GM18867 (cell line): ENCODE data around the gene MYBL2.
"Not testable (repeated sequence)": the region's sequence is repeated elsewhere in the genome, so short reads cannot be mapped to it uniquely, and the experiment has no call there.

ENCODE experiments used
- ATAC-seq: cut with Tn5 transposase; IDR thresholded peaks from one replicate; pipeline ENCODE4 v1.9.1; 2021; ENCODE audit warnings: mild to moderate bottlenecking, moderate library complexity; ENCODE audit not compliant: unreplicated experiment

The MYBL2 gene

DNA sequence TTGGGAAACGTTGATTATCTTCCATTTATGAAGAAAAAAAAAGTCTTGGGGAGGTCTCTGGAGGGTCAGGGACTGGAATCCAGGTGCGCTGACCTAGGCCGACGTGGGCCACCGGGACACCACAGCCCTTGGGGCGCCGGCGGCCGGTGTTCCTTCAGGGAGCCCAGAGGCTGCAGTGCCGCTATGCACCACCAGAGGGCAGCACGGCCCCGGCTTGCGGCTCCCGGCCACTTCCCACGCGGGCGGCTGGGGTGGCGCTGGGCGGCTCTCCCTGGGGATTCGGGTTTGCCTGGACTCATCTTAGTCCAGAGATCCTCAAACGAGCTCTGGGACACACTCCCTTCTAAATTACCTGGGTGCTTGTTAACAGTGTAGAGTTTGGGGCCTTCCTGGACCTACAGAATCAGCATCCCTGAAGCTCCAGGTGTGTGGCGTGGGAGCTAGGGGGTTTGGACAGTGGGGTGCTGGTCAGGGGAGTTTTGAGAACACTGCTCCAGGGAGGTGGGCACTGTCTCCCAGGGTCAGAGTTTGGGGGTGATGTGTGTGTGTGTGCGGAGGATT is 82.9 kb downstream of the MYBL2 start:
- no peak for ATAC-seq

DNA sequence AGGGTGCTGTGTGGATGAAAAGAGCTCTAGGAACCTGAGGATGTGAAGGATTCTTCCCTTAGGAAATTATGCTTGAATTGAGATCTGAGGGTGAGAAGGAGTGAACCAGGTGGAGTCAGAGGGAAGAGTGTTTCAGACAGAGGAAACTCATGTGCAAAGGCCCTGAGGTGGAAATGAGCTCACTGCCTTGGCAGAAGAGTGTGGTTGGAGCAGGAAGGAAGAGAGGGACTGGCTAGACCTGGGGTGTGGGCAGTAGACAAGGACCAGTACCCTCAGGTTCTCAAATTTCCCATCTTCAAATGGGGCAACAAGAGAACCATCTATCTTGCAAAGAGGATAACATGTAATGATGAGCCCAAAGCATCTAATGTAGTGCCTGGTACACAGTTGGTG is 83.9 kb downstream of the MYBL2 start:
- no peak for ATAC-seq

DNA sequence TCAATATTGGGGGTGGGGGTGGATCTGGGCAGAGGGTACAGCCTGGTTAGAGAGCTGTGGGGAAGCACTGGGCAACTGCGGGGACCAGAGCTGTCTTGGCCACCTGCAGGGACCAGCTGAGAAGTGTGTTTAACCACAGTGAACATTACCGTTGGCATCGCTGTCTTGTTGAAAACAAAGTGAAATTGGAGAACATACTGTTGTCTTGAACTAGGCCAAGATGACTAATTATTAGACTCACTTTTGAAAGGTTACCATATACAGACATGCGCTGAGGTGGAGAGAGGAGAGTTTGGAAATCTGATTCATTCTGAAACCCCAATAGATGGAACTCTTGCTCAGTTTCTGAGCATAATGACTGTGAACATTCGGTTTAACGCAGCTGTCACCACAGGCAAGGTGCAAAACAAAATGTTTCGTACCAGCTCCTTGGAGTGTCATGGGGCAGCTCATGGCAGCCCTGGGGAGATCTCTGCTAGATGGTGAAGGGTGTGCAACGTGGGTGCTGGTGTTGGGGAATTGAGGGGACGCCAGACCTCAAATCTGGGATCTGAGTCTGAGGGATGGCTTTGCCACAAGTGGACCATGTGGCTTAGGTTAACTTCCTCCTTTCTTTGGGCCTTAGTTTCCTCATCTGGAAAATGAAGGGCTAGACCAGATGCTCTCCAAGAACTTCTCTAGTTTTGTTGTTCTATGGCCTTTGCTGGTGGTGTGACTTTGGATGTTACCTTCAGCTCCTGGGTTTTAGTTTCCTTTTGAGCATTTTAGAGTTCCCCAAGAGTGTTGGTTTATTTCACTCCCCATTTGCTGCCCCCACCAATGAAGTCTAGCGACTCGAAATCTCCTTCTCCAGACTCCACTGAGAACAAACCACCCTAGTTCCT is 84.5 kb downstream of the MYBL2 start:
- ATAC-seq = peak; percentile 73

DNA sequence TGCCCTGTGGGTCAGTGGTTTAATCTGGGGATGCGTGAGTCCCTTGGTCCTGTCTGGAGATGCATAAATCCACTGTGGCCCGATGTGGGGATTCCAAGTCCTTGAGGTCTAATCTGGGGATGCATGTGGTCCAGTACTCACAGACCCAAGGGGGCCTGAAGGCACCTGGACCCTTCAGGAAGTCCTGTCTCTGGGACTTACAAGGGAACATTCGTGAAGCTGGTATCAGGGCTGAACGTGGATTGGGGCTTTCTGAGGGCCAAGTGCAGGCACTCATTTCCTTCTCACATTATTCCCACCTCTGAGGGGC is 85.1 kb downstream of the MYBL2 start:
- no peak for ATAC-seq

DNA sequence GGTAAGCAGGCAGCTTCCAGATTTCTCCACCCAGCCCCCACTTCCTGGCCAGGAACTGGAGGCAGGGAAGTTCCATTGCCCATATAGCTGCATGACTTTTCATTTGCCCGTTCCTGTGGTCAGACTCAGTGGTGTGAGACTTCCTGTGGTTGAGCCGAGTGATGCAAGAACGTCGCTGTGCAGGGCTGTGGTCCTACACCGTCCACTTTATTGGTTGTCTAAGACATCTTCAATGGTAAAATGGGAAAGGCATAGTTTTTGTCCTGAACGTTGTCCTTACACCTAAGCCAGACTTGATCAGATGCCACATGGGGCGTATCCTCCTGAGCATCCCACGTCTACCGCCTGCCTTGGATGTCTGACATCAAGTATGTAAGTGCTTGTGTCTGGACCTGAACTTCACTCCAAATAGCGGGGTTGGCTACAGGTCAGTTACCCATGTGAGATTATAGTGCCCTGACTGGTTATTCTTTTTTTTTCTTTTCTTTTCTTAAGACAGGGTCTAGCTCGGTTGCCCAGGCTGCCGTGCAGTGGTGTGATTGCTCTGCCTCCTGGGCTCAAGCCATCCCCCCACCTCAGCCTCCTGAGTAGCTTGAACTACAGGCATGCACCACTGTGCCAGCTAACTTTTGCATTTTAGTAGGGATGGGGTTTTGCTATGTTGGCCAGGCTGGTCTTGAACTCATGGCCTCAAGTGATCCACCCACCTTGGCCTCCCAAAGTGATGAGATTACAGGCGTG is 85.8 kb downstream of the MYBL2 start:
- ATAC-seq = peak; percentile 48

DNA sequence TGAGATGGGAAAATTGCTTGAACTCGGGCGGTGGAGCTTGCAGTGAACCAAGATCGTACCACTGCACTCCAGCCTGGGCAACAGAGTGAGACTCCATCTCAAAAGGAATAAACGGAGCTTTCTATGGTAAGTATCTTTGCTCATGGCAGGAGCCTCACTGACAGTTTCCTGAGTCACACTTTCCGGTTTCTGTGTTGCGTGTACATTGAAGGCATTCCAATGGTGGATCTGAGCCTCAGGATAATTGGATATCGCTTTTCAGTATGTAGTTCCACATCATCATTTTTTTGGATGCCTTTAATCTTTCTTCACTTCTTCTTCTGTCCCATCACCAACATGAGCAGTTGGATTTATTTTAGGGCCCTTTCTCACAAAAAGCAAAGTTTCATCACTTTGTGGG is 88.5 kb downstream of the MYBL2 start:
- ATAC-seq = no peak

DNA sequence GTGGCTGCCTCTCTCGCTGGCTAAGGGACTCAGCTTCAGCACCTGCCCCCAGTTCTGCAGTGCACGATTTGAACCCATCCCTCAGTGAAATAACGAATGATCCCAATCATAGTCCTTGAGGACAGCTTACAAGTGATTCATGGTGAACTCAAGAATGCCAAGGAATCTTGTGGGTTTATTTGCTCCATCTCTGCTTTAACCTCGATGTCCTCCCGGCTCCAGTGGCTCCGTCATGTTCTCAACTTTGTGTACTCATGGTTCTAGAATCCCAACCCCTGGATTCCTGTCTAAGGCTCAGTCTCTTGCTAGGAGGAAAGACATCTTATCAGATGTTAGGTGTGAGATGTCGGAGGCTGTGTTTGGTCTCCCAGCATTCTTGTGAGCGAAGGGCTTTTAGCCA is 88.9 kb downstream of the MYBL2 start:
- ATAC-seq = no peak

DNA sequence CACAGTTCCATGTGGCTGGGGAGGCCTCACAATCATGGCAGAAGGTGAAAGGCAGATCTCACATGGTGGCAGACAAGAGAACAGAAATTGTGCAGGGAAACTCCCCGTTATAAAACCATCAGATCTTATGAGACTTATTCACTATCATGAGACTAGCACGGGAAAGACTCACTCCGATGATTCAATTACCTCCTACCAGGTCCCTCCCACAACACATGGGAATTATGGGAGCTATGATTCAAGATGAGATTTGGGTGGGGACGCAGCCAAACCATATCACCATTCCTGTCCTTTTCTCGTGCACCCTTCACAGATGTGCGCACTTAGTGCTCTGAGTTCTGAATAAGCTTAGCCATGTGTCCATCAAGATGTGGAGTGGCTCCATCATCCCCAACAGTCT is 91.0 kb downstream of the MYBL2 start:
- ATAC-seq = not testable (repeated sequence)

DNA sequence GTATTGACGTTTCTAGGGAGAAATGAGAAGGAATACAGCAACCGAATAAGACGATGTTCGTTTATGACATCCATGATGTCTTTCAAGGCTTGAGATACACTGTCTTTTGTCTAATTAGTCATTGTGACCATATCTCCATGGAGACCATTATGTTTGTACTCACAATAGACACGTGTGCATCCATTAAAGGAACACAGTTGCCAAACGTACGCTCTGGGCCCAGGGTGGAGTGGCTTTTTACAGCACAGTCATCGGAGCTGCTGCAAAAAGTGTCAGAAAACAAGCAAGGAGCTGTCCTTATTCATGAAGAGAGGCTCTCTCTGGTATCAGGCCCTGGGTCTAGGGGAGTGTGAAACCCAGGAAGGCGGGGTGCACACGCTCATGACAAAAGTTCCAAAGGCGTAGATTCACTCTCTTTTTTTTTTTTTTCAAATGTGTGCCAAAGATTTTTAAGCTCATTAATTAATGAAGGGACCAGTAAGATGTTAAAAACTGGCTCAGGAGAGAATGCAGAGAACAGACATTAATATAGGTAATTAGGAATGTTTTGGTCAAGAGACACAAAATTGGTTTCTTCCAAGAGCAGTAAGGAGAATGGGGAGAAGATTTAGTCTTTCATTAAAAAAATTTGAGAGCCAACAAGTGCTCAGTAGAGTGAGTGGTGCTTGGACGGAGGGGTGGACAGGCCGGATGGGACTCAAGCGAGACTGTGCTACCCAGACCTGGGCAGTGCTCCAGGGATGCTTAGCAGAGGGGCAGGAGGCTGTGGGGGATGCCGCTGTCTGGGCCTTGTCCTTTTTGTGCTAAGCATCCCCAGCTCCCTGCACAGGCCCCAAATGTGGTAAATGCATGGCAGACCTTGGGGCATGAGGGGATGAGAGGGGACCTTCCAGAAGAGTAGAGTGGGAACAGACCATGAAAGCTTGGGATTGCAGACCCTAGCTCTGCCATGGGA is 94.7 kb downstream of the MYBL2 start:
- ATAC-seq = no peak

DNA sequence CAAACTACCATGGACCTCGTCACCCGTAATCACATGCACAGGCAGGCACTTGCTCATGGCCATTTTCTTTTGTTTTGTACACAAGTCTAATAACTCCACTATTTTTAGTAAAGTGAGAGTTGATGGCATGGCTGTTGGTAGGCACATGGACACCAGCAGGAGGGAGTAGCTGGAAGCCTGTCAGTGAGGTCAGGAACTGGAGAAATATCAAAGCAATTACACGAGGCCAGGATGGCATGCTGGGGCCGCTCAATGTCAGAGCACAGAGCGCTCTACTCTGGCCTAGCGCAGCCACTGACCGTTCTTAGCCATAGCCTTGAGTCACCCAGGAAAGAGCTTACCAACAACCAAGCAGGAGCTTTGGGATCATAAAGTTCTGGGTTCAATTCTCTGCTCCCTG is 96.0 kb downstream of the MYBL2 start:
- ATAC-seq = no peak

DNA sequence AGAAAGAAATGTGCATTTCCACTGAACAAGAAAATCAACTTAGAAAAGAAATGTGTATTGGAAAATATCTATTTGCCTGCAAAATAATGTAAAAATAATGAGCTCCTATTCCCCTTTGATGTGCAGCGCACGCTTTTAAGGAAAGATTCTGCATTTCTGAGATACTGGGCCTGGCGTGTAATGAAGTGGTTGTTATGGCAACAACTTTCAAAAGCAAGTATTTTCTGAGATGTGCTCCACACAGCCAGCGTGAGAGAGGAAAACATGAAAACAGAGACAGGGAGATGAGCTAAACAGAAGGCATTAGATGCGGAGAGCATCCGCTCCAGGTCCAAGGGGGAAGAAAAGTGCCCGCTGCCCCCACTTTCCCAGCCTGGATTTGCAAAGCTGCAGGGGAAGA is 99.0 kb downstream of the MYBL2 start:
- no peak for ATAC-seq
